ENCODE data around the gene MORF4L1.
"Not testable (repeated sequence)": the region's sequence is repeated elsewhere in the genome, so short reads cannot be mapped to it uniquely, and the experiment has no call there.

The MORF4L1 gene

GRCh38 chr15:78859971-78860719 is 12.5 kb upstream of the MORF4L1 start:
- peak overlapping the region; percentile 85 for H3K27ac ChIP-seq (ENCODE audit: low read depth, low read length)
- H3K9me3 ChIP-seq (ENCODE audit: control insufficient read depth, insufficient read depth, low read length): 0 out of 2 replicates have a peak, but pooled peaks cover 2% of the 10 kb centered on the region
- H3K4me1 ChIP-seq (ENCODE audit: control insufficient read depth, insufficient read depth, low read length): no peaks in the 10 kb centered on the region
- peak overlapping the region; percentile 93 for H3K4me3 ChIP-seq (ENCODE audit: low read depth, low read length)
- peak overlapping the region; percentile 93 for H3K9ac ChIP-seq (ENCODE audit: low read depth, low read length)
- H3K27me3 ChIP-seq (ENCODE audit: control insufficient read depth, insufficient read depth, low read length): no peaks in the 10 kb centered on the region
- H3K36me3 ChIP-seq (ENCODE audit: control insufficient read depth, insufficient read depth, low read length): no peaks in the 10 kb centered on the region

GRCh38 chr15:78865585-78865984 is 7.1 kb upstream of the MORF4L1 start:
- not testable (repeated sequence) for H3K9ac ChIP-seq (ENCODE audit: low read depth, low read length); H3K4me3 ChIP-seq (ENCODE audit: low read depth, low read length); H3K36me3 ChIP-seq (ENCODE audit: control insufficient read depth, insufficient read depth, low read length); H3K9me3 ChIP-seq (ENCODE audit: control insufficient read depth, insufficient read depth, low read length); H3K4me1 ChIP-seq (ENCODE audit: control insufficient read depth, insufficient read depth, low read length); H3K27ac ChIP-seq (ENCODE audit: low read depth, low read length); H3K27me3 ChIP-seq (ENCODE audit: control insufficient read depth, insufficient read depth, low read length)

GRCh38 chr15:78866031-78866430 is 6.7 kb upstream of the MORF4L1 start:
- not testable (repeated sequence) for H3K9ac ChIP-seq (ENCODE audit: low read depth, low read length); H3K4me3 ChIP-seq (ENCODE audit: low read depth, low read length); H3K9me3 ChIP-seq (ENCODE audit: control insufficient read depth, insufficient read depth, low read length); H3K4me1 ChIP-seq (ENCODE audit: control insufficient read depth, insufficient read depth, low read length); H3K27me3 ChIP-seq (ENCODE audit: control insufficient read depth, insufficient read depth, low read length); H3K36me3 ChIP-seq (ENCODE audit: control insufficient read depth, insufficient read depth, low read length); H3K27ac ChIP-seq (ENCODE audit: low read depth, low read length)

DNA sequence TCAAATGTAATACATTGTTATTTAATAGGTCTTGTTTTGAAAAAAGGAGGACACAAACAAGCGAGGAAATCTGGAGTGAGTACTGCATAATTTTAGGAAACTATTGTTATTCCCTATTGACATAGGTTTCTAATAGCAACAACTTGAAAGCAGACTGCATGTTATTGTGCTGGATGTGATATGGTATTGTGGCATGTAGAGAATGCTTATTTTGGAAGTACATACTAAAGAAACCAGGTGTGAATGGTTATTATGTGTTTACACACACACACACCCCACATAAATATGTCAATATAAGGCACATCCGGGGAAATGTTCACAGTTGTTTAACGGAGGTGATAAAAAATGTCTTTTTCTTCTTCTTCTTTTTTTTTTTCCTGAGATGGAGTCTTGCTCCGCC is 5.9 kb upstream of the MORF4L1 start:
- Histone ChIP-seq H3K27ac (ENCODE audit: low read depth, low read length) (no peak overlapping the region), H3K9ac (ENCODE audit: low read depth, low read length) (no peak overlapping the region), H3K4me1 (ENCODE audit: control insufficient read depth, insufficient read depth, low read length) (no peaks in the 10 kb centered on the region), H3K27me3 (ENCODE audit: control insufficient read depth, insufficient read depth, low read length) (no peaks in the 10 kb centered on the region), H3K4me3 (ENCODE audit: low read depth, low read length) (no peak overlapping the region), H3K9me3 (ENCODE audit: control insufficient read depth, insufficient read depth, low read length) (no peaks in the 10 kb centered on the region), H3K36me3 (ENCODE audit: control insufficient read depth, insufficient read depth, low read length) (no peaks in the 10 kb centered on the region)

GRCh38 chr15:78868366-78868765 is 4.3 kb upstream of the MORF4L1 start:
- Histone ChIP-seq H3K27ac (ENCODE audit: low read depth, low read length) (no peak overlapping the region), H3K4me1 (ENCODE audit: control insufficient read depth, insufficient read depth, low read length) (peaks cover 3% of the 10 kb centered on the region; the same call in 1 of the 2 replicates), H3K9ac (ENCODE audit: low read depth, low read length) (no peak overlapping the region), H3K36me3 (ENCODE audit: control insufficient read depth, insufficient read depth, low read length) (no peaks in the 10 kb centered on the region), H3K9me3 (ENCODE audit: control insufficient read depth, insufficient read depth, low read length) (no peaks in the 10 kb centered on the region), H3K4me3 (ENCODE audit: low read depth, low read length) (no peak overlapping the region), H3K27me3 (ENCODE audit: control insufficient read depth, insufficient read depth, low read length) (no peaks in the 10 kb centered on the region)

GRCh38 chr15:78871483-78872127 is 1.1 kb upstream of the MORF4L1 start:
- H3K4me3 ChIP-seq (ENCODE audit: low read depth, low read length): peak overlapping the region; percentile 77
- H3K27ac ChIP-seq (ENCODE audit: low read depth, low read length): peak overlapping the region; percentile 95
- H3K9ac ChIP-seq (ENCODE audit: low read depth, low read length): peak overlapping the region; percentile 77; the same call in 1 of the 2 replicates
- not testable (repeated sequence) for H3K9me3 ChIP-seq (ENCODE audit: control insufficient read depth, insufficient read depth, low read length); H3K36me3 ChIP-seq (ENCODE audit: control insufficient read depth, insufficient read depth, low read length); H3K27me3 ChIP-seq (ENCODE audit: control insufficient read depth, insufficient read depth, low read length)
- H3K4me1 ChIP-seq (ENCODE audit: control insufficient read depth, insufficient read depth, low read length): peaks cover 15% of the 10 kb centered on the region

GRCh38 chr15:78872972-78873792 is 492 bp downstream of the MORF4L1 start:
- Histone ChIP-seq H3K4me1 (ENCODE audit: control insufficient read depth, insufficient read depth, low read length) (peaks cover 26% of the 10 kb centered on the region), H3K36me3 (ENCODE audit: control insufficient read depth, insufficient read depth, low read length) (0 out of 2 replicates have a peak, but pooled peaks cover 4% of the 10 kb centered on the region), H3K27ac (ENCODE audit: low read depth, low read length) (peak overlapping the region; percentile 99), H3K27me3 (ENCODE audit: control insufficient read depth, insufficient read depth, low read length) (no peaks in the 10 kb centered on the region), H3K9ac (ENCODE audit: low read depth, low read length) (peak overlapping the region; percentile 100), H3K9me3 (ENCODE audit: control insufficient read depth, insufficient read depth, low read length) (no peaks in the 10 kb centered on the region), H3K4me3 (ENCODE audit: low read depth, low read length) (peak overlapping the region; percentile 98)

GRCh38 chr15:78873793-78874765 is 1.4 kb downstream of the MORF4L1 start:
- H3K4me3 ChIP-seq (ENCODE audit: low read depth, low read length): peak overlapping the region; percentile 98
- H3K27ac ChIP-seq (ENCODE audit: low read depth, low read length): peak overlapping the region; percentile 99
- H3K9me3 ChIP-seq (ENCODE audit: control insufficient read depth, insufficient read depth, low read length): no peaks in the 10 kb centered on the region
- H3K4me1 ChIP-seq (ENCODE audit: control insufficient read depth, insufficient read depth, low read length): peaks cover 34% of the 10 kb centered on the region
- H3K9ac ChIP-seq (ENCODE audit: low read depth, low read length): peak overlapping the region; percentile 100
- no peaks in the 10 kb centered on the region for H3K27me3 ChIP-seq (ENCODE audit: control insufficient read depth, insufficient read depth, low read length)
- H3K36me3 ChIP-seq (ENCODE audit: control insufficient read depth, insufficient read depth, low read length): 0 out of 2 replicates have a peak, but pooled peaks cover 9% of the 10 kb centered on the region

DNA sequence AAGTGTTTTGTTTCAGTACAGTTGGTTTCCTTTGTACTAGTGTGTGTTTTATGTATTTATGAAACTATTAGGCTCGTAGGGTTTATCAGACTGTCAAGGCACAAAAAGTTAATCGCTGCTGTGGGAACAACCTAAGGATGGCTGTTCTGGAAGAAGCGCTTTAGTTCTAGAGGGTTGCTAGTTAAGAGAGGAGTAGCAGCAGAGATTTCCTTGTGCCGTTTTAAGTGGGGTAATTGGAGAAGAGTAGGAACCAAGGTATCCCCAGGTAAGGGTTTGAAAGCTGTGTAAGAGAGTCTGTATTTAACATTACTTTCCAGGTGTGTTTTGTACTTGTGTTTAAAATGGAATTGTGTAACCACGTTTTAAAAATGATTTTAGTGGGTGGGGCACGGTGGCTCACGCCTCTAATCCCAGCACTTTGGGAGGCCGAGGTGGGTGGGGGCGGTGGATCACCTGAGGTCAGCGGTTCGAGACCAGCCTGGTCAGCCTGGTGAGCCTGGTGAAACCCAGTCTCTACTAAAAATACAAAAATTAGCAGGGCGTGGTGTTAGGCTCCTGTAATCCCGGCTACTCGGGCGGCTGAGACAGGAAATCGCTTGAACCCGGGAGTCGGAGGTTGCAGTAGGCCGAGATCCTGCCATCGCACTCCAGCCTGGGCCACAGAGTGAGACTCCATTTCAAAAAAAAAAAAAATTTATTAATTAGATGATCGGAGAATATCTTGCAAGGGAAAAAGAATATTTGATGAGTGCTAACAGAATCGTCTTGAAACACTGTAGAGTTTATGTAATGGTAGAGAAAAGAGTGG is 2.6 kb downstream of the MORF4L1 start:
- Histone ChIP-seq H3K9ac (ENCODE audit: low read depth, low read length) (peak overlapping the region; percentile 100; the same call in 1 of the 2 replicates), H3K27me3 (ENCODE audit: control insufficient read depth, insufficient read depth, low read length) (no peaks in the 10 kb centered on the region), H3K27ac (ENCODE audit: low read depth, low read length) (no peak overlapping the region), H3K9me3 (ENCODE audit: control insufficient read depth, insufficient read depth, low read length) (no peaks in the 10 kb centered on the region), H3K4me1 (ENCODE audit: control insufficient read depth, insufficient read depth, low read length) (peaks cover 41% of the 10 kb centered on the region), H3K4me3 (ENCODE audit: low read depth, low read length) (peak overlapping the region; percentile 98), H3K36me3 (ENCODE audit: control insufficient read depth, insufficient read depth, low read length) (peaks cover 19% of the 10 kb centered on the region)
